Activated CD4-positive, alpha-beta T cell treated with anti-CD3 and anti-CD28 coated beads, Interleukin-2, amount 50 U/mL, for 48 hours (primary cell): Measurements from ENCODE around the gene SYT6.

Experiments
- DNase-seq, 2 experiments: peaks; one replicate each; pipeline ENCODE4 v3.0.0-alpha.2; 2020

The SYT6 gene

GRCh38 chr1:114153261-114154145 lies at the start of gene SYT6:
SYT6 (minus strand) TSS chr1:114153869; CDS start chr1:114153772, 97 bp downstream.
- DNase-seq = no peak

GRCh38 chr1:114201486-114201885 lies 47.8 kb upstream of the SYT6 start:
- no peak for DNase-seq

GRCh38 chr1:114199017-114199594 lies 45.4 kb upstream of the SYT6 start:
- no peak for DNase-seq

GRCh38 chr1:114196992-114197907 lies 43.6 kb upstream of the SYT6 start:
- no peak for DNase-seq

- DNase-seq = no peak
Measured at GRCh38 chr1:114195819-114196218, 42.1 kb upstream of the SYT6 start.

- DNase-seq = no peak
Measured at GRCh38 chr1:114192328-114192727, 38.7 kb upstream of the SYT6 start.

- DNase-seq = no peak
Measured at GRCh38 chr1:114189398-114189797, 35.7 kb upstream of the SYT6 start.

- DNase-seq = no peak
Measured at GRCh38 chr1:114181356-114181755, 27.7 kb upstream of the SYT6 start.

- no peak for DNase-seq
Measured at GRCh38 chr1:114180742-114181141, 27.1 kb upstream of the SYT6 start.

- DNase-seq = no peak
Measured at GRCh38 chr1:114178936-114179335, 25.3 kb upstream of the SYT6 start.

GRCh38 chr1:114177282-114177681 lies 23.6 kb upstream of the SYT6 start:
- DNase-seq = no peak

GRCh38 chr1:114176366-114176765 lies 22.7 kb upstream of the SYT6 start:
- DNase-seq = no peak

- no peak for DNase-seq
Measured at GRCh38 chr1:114173680-114174079, 20.0 kb upstream of the SYT6 start.

GRCh38 chr1:114169509-114169908 lies 15.8 kb upstream of the SYT6 start:
- DNase-seq = no peak

GRCh38 chr1:114167226-114167625 lies 13.6 kb upstream of the SYT6 start:
- DNase-seq = no peak

- DNase-seq = peak in 1 of 2 experiments; percentile 25
Measured at GRCh38 chr1:114164840-114165543, 11.3 kb upstream of the SYT6 start.

GRCh38 chr1:114159941-114160340 lies 6.3 kb upstream of the SYT6 start:
- DNase-seq = no peak

- no peak for DNase-seq
Measured at GRCh38 chr1:114157275-114157660, 3.6 kb upstream of the SYT6 start.

GRCh38 chr1:114156538-114157274 lies 3.0 kb upstream of the SYT6 start:
- DNase-seq = no peak

GRCh38 chr1:114155706-114156105 lies 2.0 kb upstream of the SYT6 start:
- no peak for DNase-seq

GRCh38 chr1:114154963-114155322 lies 1.3 kb upstream of the SYT6 start:
- peak in 1 of 2 experiments; percentile 17 for DNase-seq
